Measurements from ENCODE around the gene ZFPL1. TPM values are rescaled to one million over a fixed set of nuclear protein-coding genes. Genes with fewer than 3 reads are reported as not detected.
"Not testable (repeated sequence)": the region's sequence is repeated elsewhere in the genome, so short reads cannot be mapped to it uniquely, and the experiment has no call there.

ZFPL1 gene
- total RNA-seq, 1 donor from 2014 or later, result 61.1 TPM

DNA sequence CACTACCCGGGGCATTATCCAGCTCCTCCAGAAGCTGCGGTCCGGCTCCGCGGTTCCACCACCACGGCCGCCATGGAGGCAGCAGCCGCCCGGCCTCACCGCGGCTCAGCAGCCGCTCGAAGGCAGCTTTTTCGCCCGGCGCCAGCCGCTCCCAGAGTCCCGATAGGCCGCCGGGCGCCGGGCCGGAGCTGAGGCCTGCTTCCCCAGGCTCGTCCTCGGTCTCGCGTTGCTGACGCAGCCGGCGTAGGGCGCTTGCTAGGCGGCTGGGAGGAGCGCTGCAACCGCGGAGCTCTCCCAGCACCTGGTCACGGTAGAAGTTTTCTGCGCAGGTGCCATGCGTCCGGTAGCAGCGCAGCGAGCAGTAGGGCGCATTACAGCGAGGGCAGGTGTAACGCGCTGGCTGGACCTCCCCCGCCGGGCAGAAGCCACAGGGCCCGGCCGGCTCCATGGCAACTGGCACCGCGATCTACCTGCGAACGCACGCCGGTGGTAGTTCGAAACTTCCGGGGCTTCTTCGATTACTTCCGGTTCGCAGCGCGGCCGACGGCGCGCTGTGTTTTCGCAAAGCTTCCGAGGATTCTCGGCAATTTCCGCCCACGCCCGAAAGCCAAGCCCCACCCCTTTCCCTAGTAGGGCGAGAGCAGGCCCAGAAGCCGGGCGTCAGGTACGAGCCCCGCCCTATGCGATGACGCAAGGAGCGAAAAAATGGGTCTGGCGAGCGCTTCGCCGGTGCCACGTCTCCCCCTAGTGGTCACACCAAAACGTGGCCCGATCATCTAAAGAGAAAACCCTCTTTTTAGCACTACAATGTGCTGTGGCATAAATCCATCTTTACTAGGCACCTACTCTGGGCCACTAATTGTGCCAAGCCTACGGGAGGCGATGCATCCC is 33.4 kb downstream of the ZFPL1 start, which contains the start of gene ZNHIT2:
Gene ZNHIT2, minus strand, starts transcription at position 496 of the 891 bp plus-strand sequence. Its CDS starts 48 bp downstream, at position 448.
- peak within 1 kb of the TSS; percentile 91 for H3K4me3 ChIP-seq (ENCODE audit: low read depth, low read length)
- DNase-seq (ENCODE audit: low read depth), result peak; percentile 87
- peak; percentile 90 for TF ChIP-seq CTCF (conservative IDR thresholded peaks at IDR 0.05; ENCODE audit: low read depth, low read length)

DNA sequence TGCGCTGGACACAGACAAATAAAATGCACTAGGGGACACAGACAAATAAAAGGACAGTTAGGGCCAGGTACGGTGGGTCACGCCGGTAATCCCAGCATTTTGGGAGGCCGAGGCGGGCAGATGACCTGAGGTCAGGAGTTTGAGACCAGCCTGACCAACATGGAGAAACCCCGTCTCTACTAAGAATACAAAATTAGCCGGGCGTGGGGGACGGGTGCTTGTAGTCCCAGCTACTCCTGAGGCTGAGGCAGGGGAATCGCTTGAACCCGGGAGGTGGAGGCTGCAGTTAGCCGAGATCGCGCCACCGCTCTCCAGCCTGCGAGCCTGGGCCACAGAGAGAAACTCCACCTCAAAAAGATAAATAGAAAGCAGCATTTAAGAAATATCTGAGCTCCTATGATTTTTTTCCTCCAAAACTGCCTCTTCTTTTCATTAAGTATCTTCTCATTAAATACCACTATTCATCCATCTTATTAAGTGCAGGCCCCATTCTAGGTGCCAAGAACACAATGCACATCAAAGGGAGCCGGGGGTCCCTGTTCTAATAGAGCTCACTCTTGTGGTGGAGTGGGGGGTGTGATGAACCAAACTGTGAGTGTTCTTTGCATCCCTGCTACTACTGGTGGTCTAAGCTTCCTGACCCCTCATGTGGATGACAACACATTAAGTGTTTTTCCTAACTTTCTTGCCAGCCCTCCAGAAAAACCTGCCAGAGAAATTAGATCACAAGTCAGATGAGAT is 34.2 kb downstream of the ZFPL1 start:
- H3K4me3 ChIP-seq (ENCODE audit: low read depth, low read length), result no peak overlapping the region
- no peak for DNase-seq (ENCODE audit: low read depth)
- TF ChIP-seq CTCF (conservative IDR thresholded peaks at IDR 0.05; ENCODE audit: low read depth, low read length), result no peak

DNA sequence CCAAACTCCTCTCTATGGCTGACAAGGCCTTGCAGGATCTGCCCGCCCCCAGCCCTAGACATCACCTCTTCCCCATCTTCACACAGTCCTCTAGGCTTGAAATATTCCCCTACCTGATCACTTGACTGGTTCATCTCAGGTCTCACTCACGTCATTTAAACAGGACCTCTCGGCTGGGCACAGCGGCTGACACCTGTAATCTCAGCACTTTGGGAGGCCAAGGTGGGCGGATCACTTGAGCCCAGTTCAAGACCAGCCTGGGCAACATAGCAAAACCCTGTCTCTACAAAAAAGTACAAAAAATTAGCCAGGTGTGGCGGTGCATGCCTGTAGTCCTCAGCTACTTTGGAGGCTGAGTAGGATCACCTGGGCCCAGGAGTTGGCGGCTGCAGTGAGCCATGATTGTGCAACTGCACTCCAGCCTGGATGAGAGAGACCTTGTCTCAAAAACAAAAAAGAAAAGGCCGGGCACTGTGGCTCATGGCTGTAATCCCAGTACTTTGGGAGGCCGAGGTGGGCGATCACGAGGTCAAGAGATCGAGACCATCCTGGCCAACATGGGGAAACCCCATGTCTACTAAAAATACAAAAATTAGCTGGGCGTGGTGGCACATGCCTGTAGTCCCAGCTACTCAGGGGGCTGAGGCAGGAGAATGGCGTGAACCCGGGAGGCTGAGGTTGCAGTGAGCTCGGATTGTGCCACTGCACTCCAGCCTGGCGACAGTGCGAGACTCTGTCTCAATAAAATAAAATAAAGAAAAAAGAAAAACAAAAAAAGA is 35.1 kb downstream of the ZFPL1 start:
- not testable (repeated sequence) for H3K4me3 ChIP-seq (ENCODE audit: low read depth, low read length); DNase-seq (ENCODE audit: low read depth)

GRCh38 chr11:65119670-65119995 is 35.6 kb downstream of the ZFPL1 start:
- TF ChIP-seq CTCF (conservative IDR thresholded peaks at IDR 0.05; ENCODE audit: low read depth, low read length), result no peak
- no peak for DNase-seq (ENCODE audit: low read depth)
- H3K4me3 ChIP-seq (ENCODE audit: low read depth, low read length), result no peak overlapping the region

GRCh38 chr11:65120831-65121230 is 36.8 kb downstream of the ZFPL1 start:
- peak overlapping the region; percentile 80 for H3K4me3 ChIP-seq (ENCODE audit: low read depth, low read length)
- no peak for TF ChIP-seq CTCF (conservative IDR thresholded peaks at IDR 0.05; ENCODE audit: low read depth, low read length)
- no peak for DNase-seq (ENCODE audit: low read depth)

GRCh38 chr11:65121447-65121864 is 37.4 kb downstream of the ZFPL1 start:
- TF ChIP-seq CTCF (conservative IDR thresholded peaks at IDR 0.05; ENCODE audit: low read depth, low read length), result no peak
- no peak for DNase-seq (ENCODE audit: low read depth)
- H3K4me3 ChIP-seq (ENCODE audit: low read depth, low read length), result peak overlapping the region; percentile 80
